PFSK-1 (cell line): ENCODE measurements around the gene FMN1.

ENCODE experiments used
- FOXP2 ChIP-seq: optimal IDR thresholded peaks from 2 replicates; pipeline ENCODE3; 2011; ENCODE audit warnings: borderline replicate concordance, control low read depth, inconsistent platforms; ENCODE audit not compliant: insufficient read depth; ENCODE audit errors: extremely low read length, extremely low read depth
- POLR2AphosphoS5 ChIP-seq: IDR thresholded peaks from 2 replicates; pipeline ENCODE4 v1.6.1; 2012; ENCODE audit warnings: low read depth, mild to moderate bottlenecking, control low read depth, low read length, moderate library complexity
- SIN3A ChIP-seq: IDR thresholded peaks from 2 replicates; pipeline ENCODE4 v1.6.1; 2012; ENCODE audit warnings: mild to moderate bottlenecking, low read length, moderate library complexity, borderline replicate concordance; ENCODE audit not compliant: insufficient read depth
- TAF1 ChIP-seq: IDR thresholded peaks from 2 replicates; pipeline ENCODE4 v1.6.1; 2012; ENCODE audit warnings: low read length, control low read depth, borderline replicate concordance; ENCODE audit not compliant: insufficient read depth
- TF ChIP-seq, protein P1 (sequence below), 2 experiments: IDR thresholded peaks; 2 replicates each; pipeline versions ENCODE4 v1.6.1 to v1.8.0; 2011 to 2012; ENCODE audit warnings: low read depth in 2 of 2, low read length in 2 of 2, control low read depth in 1 of 2, inconsistent platforms in 1 of 2, mild to moderate bottlenecking in 1 of 2, moderate library complexity in 1 of 2; ENCODE audit not compliant: insufficient read depth in 1 of 2

Gene FMN1

DNA sequence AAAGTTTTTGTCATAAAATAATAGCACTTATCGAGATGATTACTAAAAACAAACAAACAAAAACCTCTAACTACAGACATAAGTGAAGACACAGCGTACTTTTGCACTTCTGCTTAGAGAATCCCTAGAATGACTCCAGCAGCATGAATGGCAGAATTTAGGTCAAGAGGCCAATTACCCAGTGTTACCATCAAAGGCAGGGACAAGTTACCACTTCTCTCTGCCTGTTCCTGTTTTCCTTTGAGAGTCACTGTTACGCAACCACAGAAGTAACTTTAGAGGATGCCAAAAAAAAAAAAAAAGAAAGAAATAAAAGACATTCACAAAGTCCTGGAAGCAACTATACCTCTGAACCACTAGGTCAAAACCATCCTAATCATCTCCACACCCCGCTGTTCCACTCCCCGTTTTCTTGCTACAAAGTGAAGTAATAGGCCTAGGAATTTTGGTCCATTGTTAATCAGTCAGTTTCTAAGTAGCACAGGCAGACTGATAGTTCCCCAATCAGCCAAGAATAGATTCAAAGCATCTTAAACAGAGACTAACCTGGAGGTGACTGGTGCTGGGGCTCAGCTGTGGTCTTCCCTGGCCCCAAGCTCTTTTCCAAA is 41.9 kb downstream of the FMN1 start:
- no peak for TF ChIP-seq TAF1
- TF ChIP-seq, protein P1, sequence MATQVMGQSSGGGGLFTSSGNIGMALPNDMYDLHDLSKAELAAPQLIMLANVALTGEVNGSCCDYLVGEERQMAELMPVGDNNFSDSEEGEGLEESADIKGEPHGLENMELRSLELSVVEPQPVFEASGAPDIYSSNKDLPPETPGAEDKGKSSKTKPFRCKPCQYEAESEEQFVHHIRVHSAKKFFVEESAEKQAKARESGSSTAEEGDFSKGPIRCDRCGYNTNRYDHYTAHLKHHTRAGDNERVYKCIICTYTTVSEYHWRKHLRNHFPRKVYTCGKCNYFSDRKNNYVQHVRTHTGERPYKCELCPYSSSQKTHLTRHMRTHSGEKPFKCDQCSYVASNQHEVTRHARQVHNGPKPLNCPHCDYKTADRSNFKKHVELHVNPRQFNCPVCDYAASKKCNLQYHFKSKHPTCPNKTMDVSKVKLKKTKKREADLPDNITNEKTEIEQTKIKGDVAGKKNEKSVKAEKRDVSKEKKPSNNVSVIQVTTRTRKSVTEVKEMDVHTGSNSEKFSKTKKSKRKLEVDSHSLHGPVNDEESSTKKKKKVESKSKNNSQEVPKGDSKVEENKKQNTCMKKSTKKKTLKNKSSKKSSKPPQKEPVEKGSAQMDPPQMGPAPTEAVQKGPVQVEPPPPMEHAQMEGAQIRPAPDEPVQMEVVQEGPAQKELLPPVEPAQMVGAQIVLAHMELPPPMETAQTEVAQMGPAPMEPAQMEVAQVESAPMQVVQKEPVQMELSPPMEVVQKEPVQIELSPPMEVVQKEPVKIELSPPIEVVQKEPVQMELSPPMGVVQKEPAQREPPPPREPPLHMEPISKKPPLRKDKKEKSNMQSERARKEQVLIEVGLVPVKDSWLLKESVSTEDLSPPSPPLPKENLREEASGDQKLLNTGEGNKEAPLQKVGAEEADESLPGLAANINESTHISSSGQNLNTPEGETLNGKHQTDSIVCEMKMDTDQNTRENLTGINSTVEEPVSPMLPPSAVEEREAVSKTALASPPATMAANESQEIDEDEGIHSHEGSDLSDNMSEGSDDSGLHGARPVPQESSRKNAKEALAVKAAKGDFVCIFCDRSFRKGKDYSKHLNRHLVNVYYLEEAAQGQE (IDR thresholded peaks at IDR 0.05; ENCODE audit: insufficient read depth in 1 of 2, low read depth in 2 of 2, low read length in 2 of 2) = no peak
- TF ChIP-seq SIN3A = no peak
- TF ChIP-seq FOXP2 = no peak
- TF ChIP-seq POLR2AphosphoS5 = no peak

DNA sequence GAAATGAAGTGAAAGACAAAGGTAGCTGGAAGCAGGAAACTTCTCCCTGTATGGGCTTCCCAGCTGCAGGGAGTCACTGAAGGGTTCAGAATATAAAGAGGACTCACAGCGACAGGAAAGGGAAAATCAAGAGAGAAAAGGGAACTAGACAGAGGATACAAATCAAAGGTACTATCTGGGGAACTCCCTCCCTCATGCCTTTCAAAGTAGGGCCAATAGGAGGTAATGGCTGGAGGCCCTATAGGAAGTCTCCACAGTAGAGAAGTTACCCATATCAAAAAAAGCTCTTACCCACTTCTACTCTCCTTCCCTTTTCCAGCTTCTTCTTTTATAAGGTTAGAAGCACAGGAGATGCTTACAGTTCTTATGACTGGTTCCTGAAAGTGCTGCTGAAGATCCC is 43.5 kb downstream of the FMN1 start:
- TF ChIP-seq, protein P1 (IDR thresholded peaks at IDR 0.05; ENCODE audit: insufficient read depth in 1 of 2, low read depth in 2 of 2, low read length in 2 of 2) = no peak
- no peak for TF ChIP-seq TAF1
- TF ChIP-seq SIN3A = no peak
- no peak for TF ChIP-seq FOXP2
- no peak for TF ChIP-seq POLR2AphosphoS5

DNA sequence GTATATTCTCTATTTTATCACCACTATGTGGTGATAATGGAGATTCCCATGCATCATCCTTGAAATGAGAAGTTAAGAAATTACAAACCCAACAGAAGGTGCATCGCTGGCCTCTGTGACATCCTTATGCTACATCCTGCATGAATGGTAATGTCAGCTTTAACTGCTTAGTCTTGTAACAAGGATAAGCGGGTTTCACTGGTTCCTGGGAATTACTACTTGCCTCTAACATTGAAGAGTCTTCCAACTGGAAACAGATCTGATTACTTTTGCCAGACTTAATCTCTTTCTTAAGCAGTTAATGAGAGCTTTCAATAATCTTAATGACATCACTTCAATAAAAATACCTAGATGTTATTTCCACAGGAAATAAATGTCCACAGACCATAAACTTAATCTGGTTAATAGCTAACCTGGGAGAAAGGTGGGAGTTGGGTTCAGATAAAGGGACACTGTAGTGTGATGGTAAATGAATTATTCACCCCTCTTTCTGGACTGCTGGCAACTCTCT is 44.0 kb downstream of the FMN1 start:
- no peak for TF ChIP-seq TAF1

DNA sequence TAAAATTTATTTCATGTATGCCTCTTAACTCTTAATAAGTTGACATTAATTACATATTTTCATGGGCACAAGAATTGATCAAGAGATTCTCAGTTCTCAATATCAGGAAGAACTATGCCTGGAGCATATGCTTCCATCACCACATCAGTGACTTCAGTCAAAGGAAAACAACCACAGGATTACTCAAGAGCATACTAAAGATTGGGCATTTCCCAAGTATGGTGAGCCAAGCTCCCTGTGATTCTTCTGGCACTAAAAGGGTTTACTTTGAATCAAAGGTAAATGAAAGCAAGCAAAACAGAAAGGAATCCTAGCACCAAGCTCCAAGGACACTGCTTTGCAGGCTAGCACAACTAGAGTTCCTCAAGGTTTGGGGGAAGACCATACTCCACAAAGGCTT is 44.6 kb downstream of the FMN1 start:
- TF ChIP-seq SIN3A = no peak
- no peak for TF ChIP-seq POLR2AphosphoS5
- TF ChIP-seq, protein P1 (IDR thresholded peaks at IDR 0.05; ENCODE audit: insufficient read depth in 1 of 2, low read depth in 2 of 2, low read length in 2 of 2) = no peak
- TF ChIP-seq FOXP2 = no peak
- no peak for TF ChIP-seq TAF1

DNA sequence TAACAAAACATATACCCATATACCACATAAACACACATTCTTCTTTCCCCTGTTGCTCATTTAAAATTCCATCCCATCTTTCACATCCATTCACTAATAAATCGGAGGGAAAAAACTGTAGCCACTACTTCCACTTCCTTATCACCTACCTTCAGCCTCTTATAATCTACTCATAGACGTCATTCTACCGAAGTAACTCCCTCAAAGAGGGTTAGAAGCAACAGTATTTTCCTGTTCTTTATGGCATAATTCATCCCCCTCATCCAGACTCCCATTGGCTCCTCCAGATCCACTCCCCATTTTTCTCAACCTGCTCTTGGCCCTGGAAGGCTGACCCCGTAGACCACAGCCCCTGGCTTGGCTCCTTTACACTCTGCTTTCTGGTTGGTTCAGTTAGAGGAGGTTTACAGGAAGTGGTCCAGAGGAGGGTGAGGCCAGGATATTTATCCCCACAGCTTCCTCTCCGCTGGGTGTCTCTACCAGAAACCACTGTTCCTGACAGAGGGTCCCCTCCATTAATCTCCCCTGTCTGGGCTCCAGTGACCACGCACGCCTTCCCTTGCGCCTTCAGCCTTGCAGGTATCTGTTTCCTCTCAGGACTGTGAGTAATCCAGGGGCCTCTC is 46.3 kb downstream of the FMN1 start:
- TF ChIP-seq SIN3A (no peak), TAF1 (no peak), POLR2AphosphoS5 (no peak), FOXP2 (no peak)
- TF ChIP-seq, protein P1 (IDR thresholded peaks at IDR 0.05; ENCODE audit: insufficient read depth in 1 of 2, low read depth in 2 of 2, low read length in 2 of 2) = no peak
